PFSK-1 (cell line): ENCODE results near the gene BNIP2.

Experiments used
- POLR2AphosphoS5 ChIP-seq: IDR thresholded peaks from 2 replicates; pipeline ENCODE4 v1.6.1; 2012; ENCODE audit warnings: low read depth, mild to moderate bottlenecking, control low read depth, low read length, moderate library complexity
- REST ChIP-seq, 2 experiments: IDR thresholded peaks; 2 replicates each; pipeline versions ENCODE4 v1.6.1 to v1.8.0; 2011 to 2012; ENCODE audit warnings: low read depth in 2 of 2, low read length in 2 of 2, control low read depth in 1 of 2, inconsistent platforms in 1 of 2, mild to moderate bottlenecking in 1 of 2, moderate library complexity in 1 of 2; ENCODE audit not compliant: insufficient read depth in 1 of 2

DNA sequence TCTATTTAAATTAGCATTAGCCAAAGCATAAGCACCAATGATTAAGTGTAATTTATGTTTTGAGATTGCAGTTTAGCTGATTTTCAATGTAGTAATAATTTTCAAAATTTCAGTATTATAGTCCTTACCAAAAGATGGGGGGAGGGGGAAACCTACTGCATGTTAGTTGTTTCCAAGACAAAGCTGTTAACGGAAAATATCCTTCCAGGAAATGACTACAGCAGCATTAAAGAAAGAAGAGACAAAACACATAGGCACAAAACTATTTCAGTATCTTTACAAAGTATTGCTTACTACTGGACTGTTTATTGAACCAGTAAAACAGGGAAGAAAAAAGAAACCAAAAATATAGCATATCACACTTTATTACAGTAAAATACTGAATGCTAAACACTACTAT is 10.5 kb downstream of the BNIP2 start:
- TF ChIP-seq REST (IDR thresholded peaks at IDR 0.05; ENCODE audit: insufficient read depth in 1 of 2, low read depth in 2 of 2, low read length in 2 of 2): no peak
- TF ChIP-seq POLR2AphosphoS5: no peak
